ENCODE measurements around the gene TECPR1. TPM values are rescaled to one million over a fixed set of nuclear protein-coding genes. Genes with fewer than 3 reads are reported as not detected.
A peak's percentile ranks its signal among the peaks of the same experiment; 100 is the strongest.

The TECPR1 gene
- total RNA-seq, 1 experiment from 2014 or later, result 36.5 TPM

GRCh38 chr7:98168904-98169621 is 83.0 kb downstream of the TECPR1 start:
- no peak for DNase-seq (ENCODE audit: low read depth)

DNA sequence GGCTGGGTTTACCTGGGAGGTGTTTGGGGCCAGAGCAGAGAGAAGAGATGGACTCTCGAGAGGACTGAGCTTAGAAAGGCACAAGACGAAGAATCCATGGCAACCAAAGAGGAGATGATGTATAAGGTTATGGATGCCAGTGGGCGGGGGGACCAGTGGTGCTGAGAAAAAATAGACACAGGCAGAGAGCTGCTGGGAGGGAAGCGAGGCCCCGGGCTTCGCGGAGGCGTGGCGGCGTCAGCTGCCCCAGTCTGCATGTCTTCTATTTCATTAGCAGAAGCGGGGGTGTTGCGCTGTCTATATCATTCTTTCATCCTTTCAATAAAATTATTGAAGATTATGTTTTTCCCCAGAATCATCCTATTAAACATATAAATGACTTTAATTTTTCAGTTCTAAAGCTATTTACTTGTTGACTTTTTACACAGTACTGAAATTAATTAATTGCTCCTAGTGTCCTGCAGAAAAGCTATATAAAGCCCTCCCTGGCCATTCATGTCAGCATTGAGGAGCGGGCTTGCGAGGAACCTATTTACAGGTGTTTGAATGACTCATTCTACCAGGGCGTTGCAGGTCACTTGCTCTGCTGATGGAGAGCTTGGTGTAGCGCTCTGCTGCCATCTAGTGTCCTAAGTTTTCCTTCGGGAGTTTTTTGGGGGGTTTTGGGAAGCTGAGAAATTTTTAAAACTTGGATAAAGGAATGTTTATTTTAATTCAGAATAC is 83.7 kb downstream of the TECPR1 start:
- DNase-seq (ENCODE audit: low read depth), result peak; percentile 60

DNA sequence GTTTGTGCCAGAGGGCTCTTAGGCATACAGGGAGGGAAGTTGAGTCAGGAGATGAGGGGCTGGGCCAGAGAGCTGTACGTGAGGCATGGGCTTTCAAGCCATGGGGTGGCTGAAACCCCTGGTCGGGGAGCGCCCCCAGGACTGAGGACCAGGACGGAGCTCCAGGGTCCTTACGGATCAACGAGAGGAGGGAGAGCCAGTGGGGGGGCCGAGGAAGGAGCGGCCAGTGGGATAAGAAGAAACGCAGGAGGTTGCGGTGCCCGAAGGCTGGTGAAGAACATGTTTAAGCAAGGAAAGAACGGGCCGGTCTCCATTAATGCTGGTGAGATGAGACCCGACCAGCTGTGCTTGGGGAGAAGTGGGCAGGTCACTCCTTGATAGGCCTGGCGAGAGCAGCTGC is 84.4 kb downstream of the TECPR1 start:
- no peak for DNase-seq (ENCODE audit: low read depth)

- no peak for DNase-seq (ENCODE audit: low read depth)
These were observed 85.4 kb downstream of the TECPR1 start for GRCh38 chr7:98166668-98166970.

DNA sequence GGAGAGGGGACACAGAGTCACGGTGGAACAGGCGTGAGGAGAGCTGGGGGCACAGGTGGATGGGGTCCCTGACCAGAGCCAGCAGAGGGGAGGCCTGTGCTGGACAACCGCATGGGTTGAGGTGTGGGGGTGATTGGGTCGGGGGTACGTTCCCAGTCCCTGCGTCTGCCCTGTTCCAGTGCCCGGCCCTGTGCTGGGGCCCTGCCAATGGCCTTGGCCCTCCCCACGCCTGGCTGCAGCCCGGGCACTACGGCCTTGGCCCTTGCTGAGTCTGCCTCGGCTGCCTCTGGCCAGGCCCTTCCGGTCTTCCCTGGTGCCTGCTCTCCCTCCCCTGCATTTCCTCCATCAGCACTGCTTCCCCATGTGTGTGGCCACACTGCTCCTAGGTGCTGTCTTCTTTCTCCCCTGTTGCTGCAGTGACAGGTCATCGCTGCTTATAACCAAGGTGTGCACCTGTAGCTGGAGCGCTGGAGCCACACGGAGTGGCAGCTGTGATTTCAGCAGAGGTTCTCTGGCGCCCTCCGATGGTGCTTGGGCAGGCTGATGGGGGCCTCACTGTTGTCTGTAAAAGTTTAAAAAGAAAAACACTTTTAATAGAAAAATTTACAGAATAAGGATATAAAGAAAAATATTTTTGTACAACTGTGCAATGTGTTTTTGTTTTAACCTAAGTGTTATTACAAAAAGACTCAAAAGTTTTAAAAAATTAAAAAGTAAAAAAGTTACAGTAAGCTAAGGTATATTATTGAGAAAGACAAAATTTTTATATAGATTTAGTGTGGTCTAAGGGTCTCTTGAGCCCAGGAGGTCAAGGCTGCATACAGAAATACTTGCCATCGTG is 86.0 kb downstream of the TECPR1 start:
- DNase-seq (ENCODE audit: low read depth), result peak; percentile 37

Other genes starting within 250 kb of the TECPR1 start
- gene LMTK2, start 145.4 kb downstream of the TECPR1 start, total RNA-seq (2014; rRNA removed), result 8.3 and 11.1 TPM in 2 replicates
- 0.45 TPM in 1 of 2 replicates, not detected in the other for gene BHLHA15, start 40.8 kb downstream of the TECPR1 start, total RNA-seq (2014; rRNA removed)
- 49.6 and 67.6 TPM in 2 replicates for gene BRI3, start 29.5 kb upstream of the TECPR1 start, total RNA-seq (2014; rRNA removed)
- 2.9 TPM in 2 replicates for gene BAIAP2L1, start 148.9 kb upstream of the TECPR1 start, total RNA-seq (2014; rRNA removed)

All from LHCN-M2 (cell line).